ENCODE data around the gene GNG2. TPM values are rescaled to one million over a fixed set of nuclear protein-coding genes. Genes with fewer than 3 reads are reported as not detected.

Gene GNG2
- total RNA-seq, 1 donor from 2014 or later, result 9.3 TPM

DNA sequence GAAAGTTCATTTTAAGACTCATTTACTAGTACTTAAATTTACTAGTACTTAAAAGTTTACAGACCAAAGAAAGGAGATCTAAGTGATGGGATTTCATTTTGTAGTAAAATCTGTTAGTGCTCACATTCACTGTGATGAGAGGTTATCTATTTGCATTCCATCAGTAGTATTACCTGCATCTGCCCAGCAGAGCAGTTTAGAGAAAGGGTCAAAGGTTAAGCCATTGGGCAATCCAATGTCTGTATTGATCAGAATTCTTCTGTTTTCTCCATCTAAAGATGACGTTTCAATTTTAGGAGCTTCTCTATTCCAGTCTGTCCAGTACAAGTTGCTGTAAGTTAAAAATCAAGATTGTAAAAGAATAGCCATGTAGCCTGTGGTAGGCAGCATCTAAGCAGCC lies 147.2 kb downstream of the GNG2 start:
- Mint-ChIP-seq H3K27me3 (no peaks in the 10 kb centered on the region), H3K4me3 (ENCODE audit: low read depth) (no peak overlapping the region), H3K27ac (no peak overlapping the region), H3K4me1 (ENCODE audit: low read depth) (peaks cover 22% of the 10 kb centered on the region), H3K36me3 (ENCODE audit: insufficient read depth) (peaks cover 31% of the 10 kb centered on the region), H3K9me3 (ENCODE audit: low read depth) (no peaks in the 10 kb centered on the region)
- TF ChIP-seq, protein P1, sequence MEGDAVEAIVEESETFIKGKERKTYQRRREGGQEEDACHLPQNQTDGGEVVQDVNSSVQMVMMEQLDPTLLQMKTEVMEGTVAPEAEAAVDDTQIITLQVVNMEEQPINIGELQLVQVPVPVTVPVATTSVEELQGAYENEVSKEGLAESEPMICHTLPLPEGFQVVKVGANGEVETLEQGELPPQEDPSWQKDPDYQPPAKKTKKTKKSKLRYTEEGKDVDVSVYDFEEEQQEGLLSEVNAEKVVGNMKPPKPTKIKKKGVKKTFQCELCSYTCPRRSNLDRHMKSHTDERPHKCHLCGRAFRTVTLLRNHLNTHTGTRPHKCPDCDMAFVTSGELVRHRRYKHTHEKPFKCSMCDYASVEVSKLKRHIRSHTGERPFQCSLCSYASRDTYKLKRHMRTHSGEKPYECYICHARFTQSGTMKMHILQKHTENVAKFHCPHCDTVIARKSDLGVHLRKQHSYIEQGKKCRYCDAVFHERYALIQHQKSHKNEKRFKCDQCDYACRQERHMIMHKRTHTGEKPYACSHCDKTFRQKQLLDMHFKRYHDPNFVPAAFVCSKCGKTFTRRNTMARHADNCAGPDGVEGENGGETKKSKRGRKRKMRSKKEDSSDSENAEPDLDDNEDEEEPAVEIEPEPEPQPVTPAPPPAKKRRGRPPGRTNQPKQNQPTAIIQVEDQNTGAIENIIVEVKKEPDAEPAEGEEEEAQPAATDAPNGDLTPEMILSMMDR (IDR thresholded peaks at IDR 0.05; ENCODE audit: unreplicated experiment), result no peak
- DNase-seq (ENCODE audit: low spot score, unreplicated experiment), result no peak

DNA sequence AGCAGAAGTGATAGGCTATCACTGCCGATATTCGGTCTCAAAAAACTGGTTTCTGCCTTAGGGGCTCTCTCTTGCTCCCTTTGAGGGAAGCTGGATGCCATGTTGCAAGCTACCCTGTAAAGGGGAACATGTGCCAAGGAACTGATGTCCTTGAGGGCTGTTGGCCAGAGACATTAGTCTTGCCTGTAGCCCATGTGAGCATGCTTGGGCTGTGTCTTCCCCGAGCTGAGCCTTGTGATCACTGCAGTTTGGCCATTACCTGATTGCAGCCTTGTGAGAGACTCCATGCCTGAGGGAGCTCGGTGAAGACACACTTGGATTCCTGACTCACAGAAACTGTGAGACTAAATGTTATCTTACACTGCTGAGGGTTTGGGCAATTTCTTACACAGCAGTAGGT lies 147.7 kb downstream of the GNG2 start:
- Mint-ChIP-seq H3K9me3 (ENCODE audit: low read depth) (no peaks in the 10 kb centered on the region), H3K4me1 (ENCODE audit: low read depth) (peaks cover 17% of the 10 kb centered on the region), H3K27ac (no peak overlapping the region), H3K27me3 (no peaks in the 10 kb centered on the region), H3K36me3 (ENCODE audit: insufficient read depth) (peaks cover 31% of the 10 kb centered on the region), H3K4me3 (ENCODE audit: low read depth) (no peak overlapping the region)
- TF ChIP-seq, protein P1 (IDR thresholded peaks at IDR 0.05; ENCODE audit: unreplicated experiment), result no peak
- no peak for DNase-seq (ENCODE audit: low spot score, unreplicated experiment)

DNA sequence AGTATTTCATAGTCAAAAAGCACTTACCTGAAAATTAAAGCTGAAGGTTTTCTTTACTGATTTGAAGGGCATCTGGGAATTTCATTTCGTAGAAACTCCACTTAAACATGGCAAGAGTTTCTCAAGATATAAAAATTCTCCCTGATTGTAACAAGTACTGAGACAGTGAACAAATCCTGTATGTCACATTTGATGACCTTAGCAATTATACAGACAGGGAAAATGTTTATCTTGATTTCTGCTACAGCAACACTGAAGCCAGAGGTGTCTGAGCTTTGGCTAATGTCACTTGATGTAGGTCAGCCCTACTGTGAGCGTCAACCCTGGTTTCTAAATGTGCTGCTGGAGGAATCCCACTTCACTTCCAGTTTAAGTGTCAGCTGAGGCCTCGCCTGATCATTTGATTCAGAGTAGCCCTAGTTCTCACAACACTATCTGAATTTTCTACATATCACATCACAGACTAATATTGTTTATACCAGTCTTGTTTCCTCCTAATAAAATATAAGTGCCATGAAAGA lies 149.8 kb downstream of the GNG2 start:
- H3K9me3 Mint-ChIP-seq (ENCODE audit: low read depth), result no peaks in the 10 kb centered on the region
- peaks cover 8% of the 10 kb centered on the region for H3K4me1 Mint-ChIP-seq (ENCODE audit: low read depth)
- no peaks in the 10 kb centered on the region for H3K27me3 Mint-ChIP-seq
- no peak for DNase-seq (ENCODE audit: low spot score, unreplicated experiment)
- no peak overlapping the region for H3K27ac Mint-ChIP-seq
- TF ChIP-seq, protein P1 (IDR thresholded peaks at IDR 0.05; ENCODE audit: unreplicated experiment), result no peak
- H3K36me3 Mint-ChIP-seq (ENCODE audit: insufficient read depth), result peaks cover 28% of the 10 kb centered on the region
- no peak overlapping the region for H3K4me3 Mint-ChIP-seq (ENCODE audit: low read depth)

DNA sequence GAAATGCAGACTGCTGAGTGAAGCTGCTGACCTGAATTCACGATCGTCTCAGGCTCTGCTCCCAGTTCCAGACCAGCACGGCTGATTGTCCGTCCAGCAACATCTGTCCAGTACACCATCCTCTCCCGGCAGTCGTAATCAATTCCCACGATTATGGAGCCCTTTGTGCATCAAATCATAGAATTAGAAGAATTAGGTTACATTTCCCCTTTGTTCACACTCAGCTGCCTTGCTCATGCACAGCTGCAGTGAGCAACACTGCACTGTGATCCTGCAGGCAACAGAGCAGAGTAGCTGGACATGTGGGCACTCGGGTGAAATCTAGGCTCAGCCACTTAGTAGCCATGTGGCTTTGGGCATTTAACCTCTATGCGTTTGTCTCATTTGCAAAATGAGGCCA lies 151.1 kb downstream of the GNG2 start:
- H3K9me3 Mint-ChIP-seq (ENCODE audit: low read depth), result no peaks in the 10 kb centered on the region
- TF ChIP-seq, protein P1 (IDR thresholded peaks at IDR 0.05; ENCODE audit: unreplicated experiment), result no peak

DNA sequence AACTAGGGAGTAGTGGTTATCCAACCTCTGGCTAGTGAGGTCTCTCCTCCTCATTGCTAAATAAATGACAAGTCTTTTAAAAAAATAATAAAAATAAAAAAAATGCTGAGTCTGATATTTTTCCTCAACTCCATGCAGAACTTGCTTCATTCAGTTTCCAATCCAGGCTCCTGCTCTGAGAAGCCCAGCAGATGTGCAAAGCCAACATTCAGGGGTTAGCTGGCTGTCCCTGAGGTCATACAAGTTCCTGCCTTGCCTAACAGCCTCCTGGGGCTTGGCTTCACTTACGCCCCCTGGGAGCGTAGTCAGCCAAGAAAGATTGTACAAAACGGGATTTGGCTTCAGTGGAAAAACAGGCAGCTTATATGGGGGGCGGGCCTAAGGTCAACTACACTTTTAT lies 152.2 kb downstream of the GNG2 start:
- no peak overlapping the region for H3K27ac Mint-ChIP-seq
- no peak overlapping the region for H3K4me3 Mint-ChIP-seq (ENCODE audit: low read depth)
- TF ChIP-seq, protein P1 (IDR thresholded peaks at IDR 0.05; ENCODE audit: unreplicated experiment), result no peak
- peaks cover 7% of the 10 kb centered on the region for H3K27me3 Mint-ChIP-seq
- H3K9me3 Mint-ChIP-seq (ENCODE audit: low read depth), result no peaks in the 10 kb centered on the region
- peaks cover 18% of the 10 kb centered on the region for H3K36me3 Mint-ChIP-seq (ENCODE audit: insufficient read depth)
- DNase-seq (ENCODE audit: low spot score, unreplicated experiment), result no peak
- H3K4me1 Mint-ChIP-seq (ENCODE audit: low read depth), result peaks cover 3% of the 10 kb centered on the region

More for the DNA sequence above, 151.1 kb downstream of the GNG2 start:
- H3K4me1 Mint-ChIP-seq (ENCODE audit: low read depth), result peaks cover 5% of the 10 kb centered on the region
- no peak for DNase-seq (ENCODE audit: low spot score, unreplicated experiment)
- H3K4me3 Mint-ChIP-seq (ENCODE audit: low read depth), result no peak overlapping the region
- peaks cover 2% of the 10 kb centered on the region for H3K27me3 Mint-ChIP-seq
- no peak overlapping the region for H3K27ac Mint-ChIP-seq
- H3K36me3 Mint-ChIP-seq (ENCODE audit: insufficient read depth), result peaks cover 20% of the 10 kb centered on the region

Data from progenitor cell of endocrine pancreas (in vitro differentiated cells).